GM23248 (cell line): ENCODE results near the gene LAMP5.

ENCODE experiments used
- EZH2 ChIP-seq: fragments of 200-600 bp; sonication (generic); IDR thresholded peaks from 2 replicates; pipeline ENCODE4 v1.6.1; 2018; ENCODE audit warnings: antibody characterized with exemption, mild to moderate bottlenecking; ENCODE audit not compliant: insufficient read depth, poor library complexity, severe bottlenecking
- EZH2phosphoT487 ChIP-seq: fragments of 200-600 bp; sonication (generic); IDR thresholded peaks from 2 replicates; pipeline ENCODE4 v1.6.1; 2018; ENCODE audit warnings: antibody characterized with exemption, moderate library complexity, mild to moderate bottlenecking, low read depth; ENCODE audit not compliant: insufficient read depth

DNA sequence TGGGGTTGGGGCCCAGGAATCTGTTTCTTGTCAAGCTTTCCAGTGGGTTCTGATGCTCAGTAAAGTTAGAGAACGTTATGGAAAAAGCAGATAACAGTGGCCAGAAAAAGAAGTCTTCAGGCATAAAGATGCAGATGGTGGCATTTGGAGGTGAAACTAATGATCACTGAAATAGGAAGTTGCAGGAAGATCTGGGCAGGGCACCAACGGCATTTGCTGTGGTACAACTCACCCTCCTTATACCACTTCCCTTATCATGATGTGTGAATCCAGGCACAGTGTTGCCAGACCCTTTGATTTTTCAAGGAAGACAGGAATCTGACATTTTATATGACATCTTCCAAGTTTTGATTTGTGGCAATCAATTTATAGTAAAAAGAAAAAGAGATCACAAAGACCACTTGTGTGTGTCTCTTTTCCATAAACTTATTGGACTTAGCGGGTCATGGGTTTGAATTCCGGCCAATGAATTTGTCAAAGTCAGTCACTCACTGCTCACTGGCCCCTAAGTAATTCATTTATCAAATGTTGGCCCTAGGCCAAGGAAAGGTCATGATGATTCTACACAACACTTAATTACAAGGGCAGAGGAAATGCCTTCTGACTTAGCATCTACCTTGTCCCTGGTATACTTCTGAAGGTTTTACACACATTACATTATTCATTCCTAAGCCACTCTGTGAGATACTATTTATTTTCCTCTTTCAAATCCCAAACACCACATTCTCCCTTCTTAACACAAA lies 37.6 kb downstream of the LAMP5 start:
- TF ChIP-seq EZH2, result no peak
- no peak for TF ChIP-seq EZH2phosphoT487
